ENCODE results near the gene AGO3.

DNA sequence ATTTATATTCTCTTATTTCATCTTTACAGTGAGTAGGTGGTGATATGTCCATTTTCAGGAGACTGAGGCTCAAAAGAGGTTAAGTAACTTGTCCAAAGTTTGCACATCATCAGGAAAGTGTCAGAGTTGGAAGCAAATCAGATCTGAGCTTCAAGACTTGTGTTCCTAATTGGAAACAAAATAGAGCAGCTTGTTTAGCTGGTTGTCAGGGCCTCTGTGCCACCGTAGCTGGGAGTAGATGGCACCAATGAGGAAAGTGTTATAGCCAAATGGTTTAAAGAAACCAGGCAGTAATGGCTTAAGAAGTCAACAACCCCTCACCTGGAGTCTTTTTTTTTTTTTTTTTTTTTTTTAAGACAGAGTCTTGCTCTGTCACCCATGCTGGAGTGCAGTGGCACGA lies 28.2 kb upstream of the AGO3 start:
- TF ChIP-seq, protein P1, sequence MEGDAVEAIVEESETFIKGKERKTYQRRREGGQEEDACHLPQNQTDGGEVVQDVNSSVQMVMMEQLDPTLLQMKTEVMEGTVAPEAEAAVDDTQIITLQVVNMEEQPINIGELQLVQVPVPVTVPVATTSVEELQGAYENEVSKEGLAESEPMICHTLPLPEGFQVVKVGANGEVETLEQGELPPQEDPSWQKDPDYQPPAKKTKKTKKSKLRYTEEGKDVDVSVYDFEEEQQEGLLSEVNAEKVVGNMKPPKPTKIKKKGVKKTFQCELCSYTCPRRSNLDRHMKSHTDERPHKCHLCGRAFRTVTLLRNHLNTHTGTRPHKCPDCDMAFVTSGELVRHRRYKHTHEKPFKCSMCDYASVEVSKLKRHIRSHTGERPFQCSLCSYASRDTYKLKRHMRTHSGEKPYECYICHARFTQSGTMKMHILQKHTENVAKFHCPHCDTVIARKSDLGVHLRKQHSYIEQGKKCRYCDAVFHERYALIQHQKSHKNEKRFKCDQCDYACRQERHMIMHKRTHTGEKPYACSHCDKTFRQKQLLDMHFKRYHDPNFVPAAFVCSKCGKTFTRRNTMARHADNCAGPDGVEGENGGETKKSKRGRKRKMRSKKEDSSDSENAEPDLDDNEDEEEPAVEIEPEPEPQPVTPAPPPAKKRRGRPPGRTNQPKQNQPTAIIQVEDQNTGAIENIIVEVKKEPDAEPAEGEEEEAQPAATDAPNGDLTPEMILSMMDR (IDR thresholded peaks at IDR 0.05), result no peak
- TF ChIP-seq POLR2A (IDR thresholded peaks at IDR 0.05), result no peak
- no peak for TF ChIP-seq POLR2AphosphoS5 (IDR thresholded peaks at IDR 0.05)
